HG03558 (cell line): ENCODE results near the gene UBXN7.
"Not testable (repeated sequence)": the region's sequence is repeated elsewhere in the genome, so short reads cannot be mapped to it uniquely, and the experiment has no call there.

Experiments used
- ATAC-seq: cut with Tn5 transposase; IDR thresholded peaks from one replicate; pipeline ENCODE4 v1.9.1; 2021; ENCODE audit warnings: moderate number of reproducible peaks; ENCODE audit not compliant: unreplicated experiment; ENCODE audit errors: extremely low read depth

The UBXN7 gene

GRCh38 chr3:196419386-196419785 is 12.8 kb downstream of the UBXN7 start:
- no peak for ATAC-seq

- no peak for ATAC-seq
Observed at GRCh38 chr3:196418601-196419000, 13.6 kb downstream of the UBXN7 start.

GRCh38 chr3:196414469-196414868 is 17.8 kb downstream of the UBXN7 start:
- ATAC-seq: no peak

- no peak for ATAC-seq
Observed at GRCh38 chr3:196412704-196413103, 19.5 kb downstream of the UBXN7 start.

- ATAC-seq: no peak
Observed at GRCh38 chr3:196409409-196409808, 22.8 kb downstream of the UBXN7 start.

- no peak for ATAC-seq
Observed at GRCh38 chr3:196408565-196409300, 23.5 kb downstream of the UBXN7 start.

GRCh38 chr3:196406811-196407470 is 25.3 kb downstream of the UBXN7 start:
- ATAC-seq: no peak

- no peak for ATAC-seq
Observed at GRCh38 chr3:196400331-196400730, 31.9 kb downstream of the UBXN7 start.

- no peak for ATAC-seq
Observed at GRCh38 chr3:196399485-196399945, 32.7 kb downstream of the UBXN7 start.

- ATAC-seq: no peak
Observed at GRCh38 chr3:196398782-196399181, 33.4 kb downstream of the UBXN7 start.

- ATAC-seq: no peak
Observed at GRCh38 chr3:196397941-196398340, 34.3 kb downstream of the UBXN7 start.

- ATAC-seq: no peak
Observed at GRCh38 chr3:196390116-196390515, 42.1 kb downstream of the UBXN7 start.

- no peak for ATAC-seq
Observed at GRCh38 chr3:196388956-196389355, 43.3 kb downstream of the UBXN7 start.

- not testable (repeated sequence) for ATAC-seq
Observed at GRCh38 chr3:196387941-196388340, 44.3 kb downstream of the UBXN7 start.

- not testable (repeated sequence) for ATAC-seq
Observed at GRCh38 chr3:196386797-196387196, 45.4 kb downstream of the UBXN7 start.

GRCh38 chr3:196386034-196386433 is 46.2 kb downstream of the UBXN7 start:
- ATAC-seq: not testable (repeated sequence)

- ATAC-seq: not testable (repeated sequence)
Observed at GRCh38 chr3:196385446-196385845, 46.8 kb downstream of the UBXN7 start.

- no peak for ATAC-seq
Observed at GRCh38 chr3:196378146-196378841, 53.9 kb downstream of the UBXN7 start.

GRCh38 chr3:196377321-196377720 is 54.9 kb downstream of the UBXN7 start:
- ATAC-seq: no peak

GRCh38 chr3:196365736-196366135 is 66.5 kb downstream of the UBXN7 start:
- no peak for ATAC-seq

- no peak for ATAC-seq
Observed at GRCh38 chr3:196360586-196360985, 71.6 kb downstream of the UBXN7 start.
